SK-N-MC (cell line): Measurements from ENCODE around the gene PCDHB1.

ENCODE experiments used
- EZH2 ChIP-seq: fragments of 200-600 bp; sonication (generic); IDR thresholded peaks from one replicate; pipeline ENCODE4 v1.6.1; 2017; ENCODE audit warnings: antibody characterized with exemption
- FOXP2 ChIP-seq: optimal IDR thresholded peaks from 2 replicates; pipeline ENCODE3; 2011; ENCODE audit warnings: mild to moderate bottlenecking, moderate library complexity; ENCODE audit not compliant: insufficient read depth; ENCODE audit errors: extremely low read length, control extremely low read depth
- POLR2AphosphoS5 ChIP-seq: IDR thresholded peaks from 2 replicates; pipeline ENCODE4 v1.6.1; 2012; ENCODE audit warnings: mild to moderate bottlenecking, low read depth, low read length, borderline replicate concordance

GRCh38 chr5:141101059-141101458 lies 49.9 kb downstream of the PCDHB1 start:
- TF ChIP-seq POLR2AphosphoS5 (no peak), EZH2 (no peak), FOXP2 (no peak)
